Common myeloid progenitor, CD34-positive (primary cell): ENCODE data around the gene ZDHHC11B.

Experiments used
- CTCF ChIA-PET: fragments of 350-600 bp; sonication (Branson Sonifier 250); formaldehyde crosslinking; loops from one replicate; lab custom pipeline; 2021; ENCODE audit warnings: antibody characterized with exemption; lab: Charles Lee
- POLR2A ChIA-PET: fragments of 350-600 bp; sonication (Branson Sonifier 250); formaldehyde crosslinking; loops from one replicate; lab custom pipeline; 2021; ENCODE audit warnings: antibody characterized with exemption; lab: Charles Lee
- DNase-seq, 3 donors: peaks; one replicate each; pipeline versions ENCODE4 v3.0.0 to v3.0.0-alpha.2; 2013
- H3K27ac ChIP-seq, 2 experiments: 1 replicate in 1 of 2; 2 replicates in 1 of 2; pipeline ENCODE4 v1.7.0; 2013; ENCODE audit warnings: inconsistent platforms in 2 of 2, low read length in 2 of 2, mild to moderate bottlenecking in 2 of 2, low read depth in 1 of 2, moderate library complexity in 1 of 2; ENCODE audit not compliant: severe bottlenecking in 2 of 2, insufficient read depth in 1 of 2, poor library complexity in 1 of 2
- H3K27me3 ChIP-seq, 5 experiments: replicated peaks in 2 of 5; 1 replicate in 3 of 5; 2 replicates in 2 of 5; pipeline versions ENCODE4 v1.6.1 to v1.7.0; 2013; ENCODE audit warnings: low read length in 4 of 5, mild to moderate bottlenecking in 2 of 5, moderate library complexity in 2 of 5, inconsistent platforms in 1 of 5; ENCODE audit not compliant: insufficient read depth in 5 of 5, control insufficient read depth in 4 of 5
- H3K36me3 ChIP-seq, 4 experiments: 1 replicate in 2 of 4; 2 replicates in 2 of 4; pipeline versions ENCODE4 v1.6.1 to v1.7.0; 2013; ENCODE audit warnings: low read length in 3 of 4, control low read depth in 1 of 4, mild to moderate bottlenecking in 1 of 4; ENCODE audit not compliant: control insufficient read depth in 4 of 4, insufficient read depth in 4 of 4
- H3K4me1 ChIP-seq, 4 experiments: 1 replicate in 3 of 4; 2 replicates in 1 of 4; pipeline versions ENCODE4 v1.6.1 to v1.7.1; 2013; ENCODE audit warnings: low read length in 3 of 4, mild to moderate bottlenecking in 3 of 4, control low read depth in 1 of 4, inconsistent platforms in 1 of 4, moderate library complexity in 1 of 4; ENCODE audit not compliant: control insufficient read depth in 4 of 4, insufficient read depth in 4 of 4; ENCODE audit errors: control extremely low read depth in 1 of 4
- H3K4me3 ChIP-seq, 7 experiments: 1 replicate in 4 of 7; 2 replicates in 3 of 7; pipeline versions ENCODE4 v1.5.1 to v1.7.0; 2013; ENCODE audit warnings: mild to moderate bottlenecking in 7 of 7, low read length in 6 of 7, moderate library complexity in 6 of 7, inconsistent platforms in 2 of 7, low read depth in 2 of 7, control low read depth in 1 of 7; ENCODE audit not compliant: insufficient read depth in 4 of 7, control insufficient read depth in 1 of 7; ENCODE audit errors: extremely low read depth in 1 of 7
- H3K9me3 ChIP-seq, 5 experiments: 1 replicate in 4 of 5; 2 replicates in 1 of 5; pipeline versions ENCODE4 v1.6.1 to v1.7.1; 2013; ENCODE audit warnings: low read length in 4 of 5, mild to moderate bottlenecking in 2 of 5, inconsistent platforms in 1 of 5, low read depth in 1 of 5, moderate library complexity in 1 of 5; ENCODE audit not compliant: control insufficient read depth in 4 of 5, insufficient read depth in 2 of 5; ENCODE audit errors: control extremely low read depth in 1 of 5
- WGBS: methylation state at CpG from one replicate; pipeline ENCODE4 v1.1.5; 2013; ENCODE audit not compliant: insufficient coverage; 5-methylcytosine and 5-hydroxymethylcytosine counted together

The ZDHHC11B gene

GRCh38 chr5:665956-666711 is 118.4 kb downstream of the ZDHHC11B start:
- Histone ChIP-seq H3K4me3 (no peak overlapping the region), H3K27me3 (peaks cover 0 to 5% (median 0%) of the 10 kb centered on the region in 5 experiments), H3K27ac (no peak overlapping the region), H3K36me3 (peaks cover 4 to 43% (median 25%) of the 10 kb centered on the region in 4 experiments), H3K4me1 (no peaks in the 10 kb centered on the region), H3K9me3 (no peaks in the 10 kb centered on the region)
- DNase-seq = no peak
- ChIA-PET CTCF (interaction anchor here (0.9 to 1.3 kb wide), 4 partner anchors 13 to 240 kb away, joined by 3 to 6 read pairs (median 4); no protein-coding TSS in a partner anchor), POLR2A (no interaction called here)
- WGBS = 93% methylated on average over 30 of the region's 40 CpGs

- H3K4me1 ChIP-seq = no peaks in the 10 kb centered on the region
- H3K27me3 ChIP-seq = peaks cover 0 to 4% (median 0%) of the 10 kb centered on the region in 5 experiments
- H3K4me3 ChIP-seq = no peak overlapping the region
- H3K27ac ChIP-seq = no peak overlapping the region
- 100% methylated on average over 1 of the region's 8 CpGs for WGBS
- CTCF ChIA-PET = interaction anchor here (1.3 kb wide), 1 partner anchor 45 kb away, joined by 3 read pairs; no protein-coding TSS in a partner anchor
- POLR2A ChIA-PET = no interaction called here
- peaks cover 0 to 1% (median 0%) of the 10 kb centered on the region in 5 experiments for H3K9me3 ChIP-seq
- H3K36me3 ChIP-seq = peaks cover 4 to 49% (median 27%) of the 10 kb centered on the region in 4 experiments
- DNase-seq = no peak
Observed at GRCh38 chr5:665541-665955, 119.0 kb downstream of the ZDHHC11B start.

DNA sequence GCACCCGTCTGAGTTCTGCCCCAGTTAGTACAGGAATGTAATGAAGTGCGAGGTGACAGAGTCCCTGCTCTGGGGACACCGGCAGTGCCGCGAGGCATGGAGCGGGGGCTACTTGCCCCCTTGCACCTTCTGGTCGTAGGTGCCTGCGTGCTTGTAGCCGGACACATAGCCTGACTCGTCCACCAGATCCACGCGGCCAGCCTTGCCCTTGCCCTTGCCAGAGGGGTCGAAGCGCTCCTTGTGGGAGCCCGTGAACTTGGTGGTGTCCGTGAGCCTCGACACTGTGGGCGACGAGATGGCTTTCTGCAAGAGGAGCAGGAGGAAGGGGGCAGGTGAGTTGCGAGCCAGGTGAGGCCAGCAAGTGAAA is 119.6 kb downstream of the ZDHHC11B start:
- DNase-seq = no peak
- no peaks in the 10 kb centered on the region for H3K4me1 ChIP-seq
- H3K27me3 ChIP-seq = peaks cover 0 to 3% (median 0%) of the 10 kb centered on the region in 5 experiments
- peaks cover 0 to 2% (median 0%) of the 10 kb centered on the region in 5 experiments for H3K9me3 ChIP-seq
- ChIA-PET CTCF (interaction anchor here (0.6 kb wide), 1 partner anchor 132 kb away, joined by 3 read pairs; no protein-coding TSS in a partner anchor), POLR2A (no interaction called here)
- no peak overlapping the region for H3K27ac ChIP-seq
- H3K4me3 ChIP-seq = no peak overlapping the region
- WGBS = 98% methylated on average over 20 of the region's 20 CpGs
- H3K36me3 ChIP-seq = peaks cover 4 to 53% (median 30%) of the 10 kb centered on the region in 4 experiments

DNA sequence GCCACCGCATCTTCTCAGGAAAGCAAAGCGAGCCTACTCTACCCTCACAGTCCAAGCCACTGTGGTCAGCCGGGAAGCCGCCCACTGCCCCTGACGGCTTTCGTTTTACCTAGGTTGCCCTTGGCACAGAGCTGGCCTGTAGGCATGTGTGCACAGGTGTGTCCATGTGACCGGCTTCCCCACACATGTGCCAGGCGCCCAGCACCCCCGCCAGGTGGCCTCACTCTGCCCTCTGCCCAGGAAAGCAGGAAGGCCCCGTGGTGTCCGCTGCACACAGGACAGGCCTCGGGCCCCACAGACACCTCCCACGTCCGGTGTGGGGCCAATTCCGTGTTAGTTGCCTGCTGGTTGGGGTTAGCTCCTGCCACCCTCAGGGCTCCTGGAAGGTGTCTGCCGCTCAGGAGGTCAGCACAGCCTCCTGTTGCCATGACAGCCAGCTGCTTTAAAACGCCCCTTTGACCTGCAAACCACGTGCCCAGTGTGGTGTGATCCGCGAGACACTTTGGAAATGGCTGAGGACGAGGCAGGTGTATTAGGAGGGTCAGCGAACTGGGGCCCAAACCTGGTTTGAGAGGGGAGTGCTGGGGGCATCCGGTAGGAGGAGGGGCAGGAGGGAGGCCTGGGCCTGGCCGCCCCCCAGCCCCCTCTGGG is 120.1 kb downstream of the ZDHHC11B start:
- DNase-seq = no peak
- Histone ChIP-seq H3K4me1 (no peaks in the 10 kb centered on the region), H3K9me3 (peaks cover 0 to 5% (median 0%) of the 10 kb centered on the region in 5 experiments), H3K27ac (no peak overlapping the region), H3K27me3 (no peaks in the 10 kb centered on the region), H3K4me3 (no peak overlapping the region), H3K36me3 (peaks cover 7 to 58% (median 34%) of the 10 kb centered on the region in 4 experiments)
- WGBS = 97% methylated on average over 23 of the region's 24 CpGs
- ChIA-PET CTCF (interaction anchor here (0.6 to 1.2 kb wide), 2 partner anchors 132 to 236 kb away, joined by 3 read pairs; no protein-coding TSS in a partner anchor), POLR2A (no interaction called here)

- no peaks in the 10 kb centered on the region for H3K27me3 ChIP-seq
- 97% methylated on average over 32 of the region's 38 CpGs for WGBS
- H3K9me3 ChIP-seq = peaks cover 0 to 5% (median 0%) of the 10 kb centered on the region in 5 experiments
- no peaks in the 10 kb centered on the region for H3K4me1 ChIP-seq
- H3K27ac ChIP-seq = no peak overlapping the region
- no peak for DNase-seq
- H3K36me3 ChIP-seq = peaks cover 7 to 63% (median 40%) of the 10 kb centered on the region in 4 experiments
- no peak overlapping the region for H3K4me3 ChIP-seq
- CTCF ChIA-PET = interaction anchor here (1.2 kb wide), 1 partner anchor 237 kb away, joined by 3 read pairs; no protein-coding TSS in a partner anchor
- POLR2A ChIA-PET = no interaction called here
Observed at GRCh38 chr5:663436-664342, 120.8 kb downstream of the ZDHHC11B start.

GRCh38 chr5:662751-663435 is 121.6 kb downstream of the ZDHHC11B start:
- no peak for DNase-seq
- Histone ChIP-seq H3K4me3 (no peak overlapping the region), H3K27me3 (no peaks in the 10 kb centered on the region), H3K9me3 (peaks cover 0 to 5% (median 2%) of the 10 kb centered on the region in 5 experiments), H3K4me1 (no peaks in the 10 kb centered on the region), H3K36me3 (peaks cover 9 to 68% (median 43%) of the 10 kb centered on the region in 4 experiments), H3K27ac (no peak overlapping the region)
- ChIA-PET CTCF (no interaction called here), POLR2A (no interaction called here)
- 95% methylated on average over 56 of the region's 56 CpGs for WGBS
